ENCODE measurements around the gene TBX20. TPM values are rescaled to one million over a fixed set of nuclear protein-coding genes. Genes with fewer than 3 reads are reported as not detected.
A peak's percentile ranks its signal among the peaks of the same experiment; 100 is the strongest.
"Not testable (repeated sequence)": the region's sequence is repeated elsewhere in the genome, so short reads cannot be mapped to it uniquely, and the experiment has no call there.

TBX20 gene
- total and polyA plus RNA-seq, 2 of the 8 experiments (the other 6 are each of a cell fraction or from before 2014, with no cell fraction given) = 0.08 to 0.26 TPM

DNA sequence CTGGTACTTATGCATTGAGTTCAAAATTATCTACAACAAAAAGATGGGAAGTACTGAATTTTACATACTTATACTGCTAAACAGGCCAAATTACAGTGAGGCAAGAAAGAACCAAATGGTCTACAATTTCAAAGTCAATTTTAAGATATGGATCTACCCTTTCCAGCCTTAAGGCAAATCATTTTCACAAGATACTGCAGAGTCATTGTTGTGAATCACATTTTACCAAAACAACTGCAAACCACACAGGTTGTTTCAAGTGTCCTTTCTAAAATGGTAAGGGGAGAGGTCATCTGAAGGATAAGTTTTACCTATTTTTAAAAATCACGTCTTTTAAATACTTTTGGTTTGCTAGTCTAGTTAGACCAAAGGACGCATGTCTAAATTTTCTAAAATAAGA, 12.9 kb downstream of the TBX20 start:
- H4K20me1 ChIP-seq (replicated peaks in 1 of 2; ENCODE audit: control insufficient read depth in 1 of 2, insufficient read depth in 2 of 2, low read length in 2 of 2); H3K4me2 ChIP-seq (ENCODE audit: insufficient read depth in 1 of 2, low read depth in 2 of 2, low read length in 2 of 2); H2BK20ac ChIP-seq (ENCODE audit: low read length); H3K36me3 ChIP-seq (ENCODE audit: control insufficient read depth in 2 of 4, insufficient read depth in 4 of 4, low read length in 3 of 4); H2BK15ac ChIP-seq (ENCODE audit: low read length); H3K56ac ChIP-seq (replicated peaks; ENCODE audit: insufficient read length, low read depth, low read length); H2BK12ac ChIP-seq (ENCODE audit: low read depth, low read length); H3K79me2 ChIP-seq (ENCODE audit: control insufficient read depth in 1 of 2, insufficient read depth in 2 of 2, low read length in 2 of 2); H2BK5ac ChIP-seq (ENCODE audit: low read depth, low read length); H4K5ac ChIP-seq (ENCODE audit: insufficient read length, low read depth, low read length); H2BK120ac ChIP-seq (replicated peaks; ENCODE audit: low read depth, low read length); H2AK5ac ChIP-seq (ENCODE audit: low read depth, low read length); H4K91ac ChIP-seq (replicated peaks; ENCODE audit: insufficient read length, low read length); H3K23ac ChIP-seq (ENCODE audit: insufficient read length); H2AFZ ChIP-seq (ENCODE audit: low read length); H3K9ac ChIP-seq (replicated peaks in 1 of 4; ENCODE audit: extremely low read depth in 1 of 4, low read depth in 3 of 4, low read length in 3 of 4); H3K23me2 ChIP-seq (ENCODE audit: low read depth, low read length); H3K27ac ChIP-seq (ENCODE audit: low read depth, low read length); H4K8ac ChIP-seq (ENCODE audit: extremely low read depth, insufficient read depth, low read length); H3K18ac ChIP-seq (ENCODE audit: extremely low read depth, low read length); H3K4me1 ChIP-seq (replicated peaks in 1 of 4; ENCODE audit: control insufficient read depth in 3 of 4, insufficient read depth in 4 of 4, low read length in 3 of 4); H3K9me3 ChIP-seq (ENCODE audit: insufficient read depth in 2 of 2, low read depth in 1 of 2, low read length in 1 of 2); H3K4ac ChIP-seq (replicated peaks; ENCODE audit: insufficient read length, low read depth, low read length); H3K79me1 ChIP-seq (ENCODE audit: low read depth, low read length); DNase-seq (ENCODE audit: low read depth in 1 of 2, low spot score in 2 of 2); POLR2A ChIA-PET (ENCODE audit: partially characterized antibody); H3K4me3 ChIP-seq (ENCODE audit: extremely low read depth in 1 of 4, insufficient read depth in 2 of 4, low read depth in 3 of 4, low read length in 4 of 4); H3K27me3 ChIP-seq (replicated peaks in 1 of 4; ENCODE audit: control insufficient read depth in 3 of 4, extremely low read depth in 1 of 4, insufficient read depth in 3 of 4, low read length in 3 of 4); H3K14ac ChIP-seq (ENCODE audit: insufficient read length): not testable (repeated sequence)
- 73% methylated on average over 2 of the region's 2 CpGs; no CpG with 5 or more reads in 1 of the 2 experiments for WGBS, 2 experiments (ENCODE audit: extremely low coverage in 1 of 2, insufficient coverage in 1 of 2, insufficient read length in 1 of 2, insufficient replicate concordance in 2 of 2, low coverage in 1 of 2, low lambda C conversion rate in 2 of 2, missing lambda C conversion rate in 1 of 2)
- CTCF ChIA-PET (ENCODE audit: partially characterized antibody) = interaction anchor here (0.6 to 1.8 kb wide), 2 partner anchors 189 to 688 kb away, joined by 3 to 6 read pairs; no protein-coding TSS in a partner anchor
- peak; percentile 24 for FAIRE-seq

GRCh38 chr7:35238456-35238855, 15.4 kb downstream of the TBX20 start:
- H3K36me3 ChIP-seq (ENCODE audit: control insufficient read depth in 2 of 4, insufficient read depth in 4 of 4, low read length in 3 of 4); H2BK120ac ChIP-seq (replicated peaks; ENCODE audit: low read depth, low read length); H3K4me3 ChIP-seq (ENCODE audit: extremely low read depth in 1 of 4, insufficient read depth in 2 of 4, low read depth in 3 of 4, low read length in 4 of 4); H3K79me2 ChIP-seq (ENCODE audit: control insufficient read depth in 1 of 2, insufficient read depth in 2 of 2, low read length in 2 of 2); H3K9ac ChIP-seq (replicated peaks in 1 of 4; ENCODE audit: extremely low read depth in 1 of 4, low read depth in 3 of 4, low read length in 3 of 4); H3K14ac ChIP-seq (ENCODE audit: insufficient read length); H3K56ac ChIP-seq (replicated peaks; ENCODE audit: insufficient read length, low read depth, low read length); H2AK5ac ChIP-seq (ENCODE audit: low read depth, low read length); POLR2A ChIA-PET (ENCODE audit: partially characterized antibody); H3K4me1 ChIP-seq (replicated peaks in 1 of 4; ENCODE audit: control insufficient read depth in 3 of 4, insufficient read depth in 4 of 4, low read length in 3 of 4); H4K8ac ChIP-seq (ENCODE audit: extremely low read depth, insufficient read depth, low read length); CTCF ChIA-PET (ENCODE audit: partially characterized antibody); H4K20me1 ChIP-seq (replicated peaks in 1 of 2; ENCODE audit: control insufficient read depth in 1 of 2, insufficient read depth in 2 of 2, low read length in 2 of 2); H2AFZ ChIP-seq (ENCODE audit: low read length); H2BK20ac ChIP-seq (ENCODE audit: low read length); FAIRE-seq; DNase-seq (ENCODE audit: low read depth in 1 of 2, low spot score in 2 of 2); H3K23me2 ChIP-seq (ENCODE audit: low read depth, low read length); H4K5ac ChIP-seq (ENCODE audit: insufficient read length, low read depth, low read length); H3K23ac ChIP-seq (ENCODE audit: insufficient read length); H4K91ac ChIP-seq (replicated peaks; ENCODE audit: insufficient read length, low read length); H3K4ac ChIP-seq (replicated peaks; ENCODE audit: insufficient read length, low read depth, low read length); H2BK5ac ChIP-seq (ENCODE audit: low read depth, low read length); H2BK12ac ChIP-seq (ENCODE audit: low read depth, low read length); H3K27ac ChIP-seq (ENCODE audit: low read depth, low read length); H2BK15ac ChIP-seq (ENCODE audit: low read length); H3K4me2 ChIP-seq (ENCODE audit: insufficient read depth in 1 of 2, low read depth in 2 of 2, low read length in 2 of 2); H3K79me1 ChIP-seq (ENCODE audit: low read depth, low read length); H3K27me3 ChIP-seq (replicated peaks in 1 of 4; ENCODE audit: control insufficient read depth in 3 of 4, extremely low read depth in 1 of 4, insufficient read depth in 3 of 4, low read length in 3 of 4); H3K18ac ChIP-seq (ENCODE audit: extremely low read depth, low read length); H3K9me3 ChIP-seq (ENCODE audit: insufficient read depth in 2 of 2, low read depth in 1 of 2, low read length in 1 of 2): not testable (repeated sequence)
- WGBS, 2 experiments (ENCODE audit: extremely low coverage in 1 of 2, insufficient coverage in 1 of 2, insufficient read length in 1 of 2, insufficient replicate concordance in 2 of 2, low coverage in 1 of 2, low lambda C conversion rate in 2 of 2, missing lambda C conversion rate in 1 of 2) = 91% methylated on average over 5 of the region's 5 CpGs; no CpG with 5 or more reads in 1 of the 2 experiments

Measured in H1 (cell line).